Middle frontal gyrus (tissue), 1 donor: ENCODE data around the gene INSR.
"Not testable (repeated sequence)": the region's sequence is repeated elsewhere in the genome, so short reads cannot be mapped to it uniquely, and the experiment has no call there.

Experiments
- DNase-seq: peaks from one replicate; pipeline ENCODE4 v3.0.0-alpha.2; 2015; ENCODE audit warnings: low spot score; ENCODE audit errors: extremely low spot score

INSR gene

DNA sequence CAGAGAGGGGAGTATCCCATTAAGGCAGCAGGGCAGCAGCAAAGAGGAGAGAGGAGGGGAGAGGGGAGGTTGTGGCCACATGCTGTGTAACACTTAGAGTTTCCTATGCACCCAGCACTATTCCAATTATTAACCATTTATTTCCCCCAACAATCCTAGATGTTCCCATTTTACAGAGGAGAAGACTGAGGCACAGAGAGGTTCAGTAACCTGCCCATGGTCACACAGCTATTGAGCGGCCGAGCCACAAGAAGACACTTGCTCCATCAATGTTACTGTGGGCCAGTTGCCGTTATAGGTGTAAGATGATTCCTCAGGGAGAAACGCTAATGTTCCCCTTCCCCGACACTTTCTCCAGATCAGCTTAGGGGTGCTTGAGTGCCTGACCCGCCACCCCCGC is 69.2 kb downstream of the INSR start:
- DNase-seq, result no peak

DNA sequence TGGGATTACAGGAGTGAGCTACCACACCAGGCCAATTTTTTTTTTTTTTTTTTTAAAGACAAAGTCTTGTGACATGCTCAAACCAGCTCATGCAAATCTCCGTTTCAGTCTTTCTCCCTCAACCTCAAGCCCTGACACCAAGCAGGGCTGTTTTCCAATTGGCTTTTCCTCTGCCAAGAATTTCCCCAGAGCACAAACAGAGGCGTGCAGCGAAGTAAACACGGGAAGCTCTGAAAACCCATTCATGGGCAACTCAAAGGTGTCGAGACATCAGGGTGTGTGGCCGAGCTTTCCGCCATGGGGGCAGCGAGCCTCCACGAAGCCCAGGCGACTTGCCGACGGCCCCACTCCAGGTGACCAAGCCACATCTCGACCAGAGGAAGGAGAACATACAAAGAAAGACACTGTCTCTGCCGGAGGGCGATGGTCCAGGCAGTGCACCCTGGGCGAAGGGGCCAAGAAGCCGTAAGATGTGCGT is 70.0 kb downstream of the INSR start:
- DNase-seq, result peak; percentile 32

DNA sequence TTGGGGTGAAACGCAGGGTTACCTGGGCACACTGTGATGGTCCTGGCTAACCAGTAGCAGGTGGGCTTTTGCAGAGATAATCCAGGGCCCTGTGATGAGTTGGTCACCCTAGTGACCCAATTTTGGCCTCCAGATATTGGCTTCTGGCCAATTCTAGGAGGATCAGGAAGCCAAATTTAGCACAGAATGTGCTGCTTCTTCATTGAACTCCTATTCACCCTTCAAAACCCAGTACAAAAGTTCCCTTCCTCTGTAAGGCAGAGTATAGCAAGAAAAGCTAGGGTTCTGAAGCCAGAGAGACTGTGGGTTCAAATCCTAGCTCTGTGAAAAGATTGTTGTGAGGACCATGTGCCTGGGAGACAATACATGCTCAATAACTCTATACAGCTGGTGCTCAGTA is 70.8 kb downstream of the INSR start:
- no peak for DNase-seq

- DNase-seq, result no peak
These were observed 75.2 kb downstream of the INSR start for GRCh38 chr19:7219056-7219455.

DNA sequence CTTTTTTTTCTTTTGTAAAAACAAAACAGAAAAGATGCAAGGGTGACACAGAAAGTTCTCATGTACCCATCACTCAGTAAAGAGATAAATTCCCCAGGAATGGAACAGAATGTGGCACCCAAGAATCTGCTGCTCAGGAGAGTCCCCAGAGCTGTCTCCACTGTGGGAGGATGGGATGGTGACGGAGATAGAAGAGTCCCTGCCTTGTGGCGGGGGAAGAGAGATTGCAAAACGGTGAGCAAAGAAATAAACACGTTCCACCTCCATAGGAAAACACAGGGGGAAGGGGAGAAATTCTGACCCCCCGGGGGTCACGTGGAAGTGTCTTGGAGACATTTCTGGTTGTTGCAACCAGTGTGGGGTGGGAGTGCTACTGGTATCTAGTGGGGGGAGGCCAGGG is 76.4 kb downstream of the INSR start:
- no peak for DNase-seq

- DNase-seq, result no peak
These were observed 77.8 kb downstream of the INSR start for GRCh38 chr19:7216373-7216902.

DNA sequence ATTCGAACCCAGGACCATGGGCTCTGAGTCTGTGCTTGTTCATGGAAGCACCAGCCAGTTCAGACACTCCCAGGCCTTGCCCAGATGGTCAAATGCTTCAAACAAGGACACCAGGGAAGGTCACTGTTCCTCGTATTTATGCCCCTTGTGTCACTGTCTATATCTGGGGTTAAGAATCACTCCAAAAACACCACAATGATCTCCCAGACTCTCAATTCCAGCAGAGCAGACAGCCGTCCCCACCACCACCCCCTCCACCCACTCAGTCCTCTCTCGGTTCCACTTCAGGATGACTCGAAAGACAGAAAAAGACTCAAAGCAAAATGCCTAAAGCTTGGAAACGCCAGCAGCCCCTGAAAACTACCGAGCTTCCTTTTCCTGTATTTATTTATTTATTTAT is 79.0 kb downstream of the INSR start:
- DNase-seq, result no peak

DNA sequence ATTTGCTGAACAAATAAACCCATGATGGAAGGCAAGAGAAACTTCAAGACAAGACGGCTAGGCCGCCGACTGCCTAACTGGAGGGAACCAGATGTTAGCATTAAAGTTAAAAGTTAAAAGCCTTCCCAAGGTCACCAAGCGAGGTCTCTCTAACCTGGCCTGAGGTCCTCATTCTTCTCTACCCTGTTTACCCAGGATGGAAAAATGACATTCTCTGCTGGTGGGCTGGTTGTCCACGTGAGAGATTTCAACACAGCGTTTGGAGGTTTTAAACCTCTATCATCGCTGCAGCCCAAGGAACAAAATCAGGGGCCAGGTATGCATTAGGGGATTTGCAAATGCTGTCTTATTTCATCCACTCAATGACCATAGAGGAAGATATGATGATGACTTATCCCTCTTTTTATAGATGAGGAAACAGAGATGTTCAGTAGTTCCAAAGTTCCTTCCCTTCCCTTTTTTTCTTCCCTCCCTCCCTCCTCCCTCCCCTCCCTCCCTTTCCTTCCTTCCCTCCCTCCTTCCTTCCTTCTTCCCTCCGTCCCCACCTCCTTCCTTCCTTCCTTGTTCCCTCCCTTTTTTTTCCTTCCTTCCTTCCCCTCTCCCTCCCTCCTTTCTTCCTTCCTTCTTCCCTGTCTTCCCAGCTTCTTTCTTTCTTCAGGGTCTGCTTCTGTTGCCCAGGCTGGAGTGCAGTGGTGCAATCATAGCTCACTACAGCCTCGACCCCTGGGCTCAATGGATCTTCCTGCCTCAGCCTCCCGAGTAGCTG is 79.7 kb downstream of the INSR start:
- no peak for DNase-seq

DNA sequence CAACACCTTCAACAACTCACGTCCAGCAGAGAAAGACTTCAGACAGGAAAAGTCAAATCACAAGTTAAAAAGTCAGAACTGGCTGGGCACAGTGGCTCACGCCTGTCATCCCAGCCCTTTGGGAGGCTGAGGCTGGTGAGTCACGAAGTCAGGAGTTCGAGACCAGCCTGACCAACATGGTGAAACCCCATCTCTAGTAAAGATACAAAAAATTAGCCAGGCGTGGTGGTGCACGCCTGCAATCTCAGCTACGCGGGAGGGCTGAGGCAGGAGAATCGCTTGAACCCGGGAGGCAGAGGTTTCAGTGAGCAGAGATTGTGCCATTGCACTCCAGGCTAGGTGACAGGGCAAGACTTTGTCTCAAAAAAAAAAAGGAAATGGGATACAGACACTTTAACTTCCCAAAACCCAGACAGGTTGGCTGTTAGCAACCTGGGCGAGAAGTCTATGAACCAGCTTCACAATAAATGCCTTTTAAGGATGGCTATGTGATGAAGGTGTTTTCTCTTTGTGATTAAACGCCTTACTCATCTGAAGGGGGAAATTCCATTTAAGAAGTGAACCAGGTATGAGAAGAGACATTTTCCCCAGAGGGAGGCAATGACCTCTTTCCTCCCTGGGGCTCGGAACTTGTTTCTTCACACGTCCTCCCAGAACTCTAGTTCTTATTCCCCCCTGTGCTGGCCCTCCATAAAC is 80.4 kb downstream of the INSR start:
- no peak for DNase-seq

GRCh38 chr19:7211191-7211951 is 82.8 kb downstream of the INSR start:
- no peak for DNase-seq

DNA sequence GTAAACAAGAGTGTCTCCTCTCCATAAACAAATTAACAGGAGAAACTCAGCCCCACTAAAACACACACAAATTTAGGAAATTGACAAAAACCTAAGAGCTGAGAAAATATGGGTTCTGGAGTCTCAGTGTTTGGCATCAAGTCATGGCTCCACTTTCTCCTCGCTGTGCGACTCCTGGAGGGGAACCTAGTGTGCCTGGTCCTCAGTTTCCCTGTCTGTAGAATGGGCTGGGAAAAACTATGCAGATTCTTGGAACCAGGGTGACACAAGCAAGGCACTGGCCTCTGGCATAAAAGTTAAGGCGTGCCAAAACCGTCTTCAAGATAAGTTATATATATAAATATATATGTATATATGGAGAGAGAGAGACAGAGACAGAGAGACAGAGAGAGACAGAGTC is 83.9 kb downstream of the INSR start:
- no peak for DNase-seq

- not testable (repeated sequence) for DNase-seq
These were observed 84.5 kb downstream of the INSR start for GRCh38 chr19:7209597-7210325.

DNA sequence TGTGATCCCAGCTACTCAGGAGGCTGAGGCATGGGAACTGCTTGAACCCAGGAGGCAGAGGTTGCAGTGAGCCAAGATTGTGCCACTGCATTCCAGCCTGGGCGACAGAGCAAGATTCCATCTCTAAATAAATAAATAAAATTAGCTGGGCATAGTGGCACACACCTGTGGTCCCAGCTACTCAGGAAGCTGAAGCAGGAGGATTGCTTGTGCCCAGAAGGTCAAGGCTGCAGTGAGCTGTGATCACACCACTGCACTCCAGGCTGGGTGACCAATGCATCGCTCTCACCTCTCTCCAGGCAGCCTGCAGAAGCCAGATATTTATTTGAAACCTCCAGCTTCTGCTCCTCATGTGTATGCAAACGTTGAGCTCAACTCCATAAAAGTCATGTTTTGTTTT is 85.2 kb downstream of the INSR start:
- DNase-seq, result not testable (repeated sequence)

DNA sequence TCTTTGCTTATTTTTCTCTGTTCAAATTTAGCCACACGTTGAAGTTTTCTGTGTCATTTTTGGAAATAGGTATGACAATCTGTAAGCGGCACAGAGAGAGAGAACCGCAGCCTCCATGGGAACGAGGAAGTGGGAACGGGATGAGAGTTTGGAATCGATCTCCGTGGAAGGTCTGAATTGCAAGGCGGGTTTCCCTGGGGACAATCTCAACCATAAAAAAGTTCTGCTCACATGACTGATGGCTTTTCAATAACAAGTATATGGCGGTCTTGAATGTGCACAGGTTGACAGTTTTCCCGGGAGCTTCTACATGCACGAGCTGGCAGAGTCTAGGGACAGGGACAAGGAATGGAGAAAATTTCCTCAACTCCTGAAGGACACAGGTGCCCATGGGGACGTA is 90.9 kb downstream of the INSR start:
- DNase-seq, result no peak

GRCh38 chr19:7202888-7203287 is 91.3 kb downstream of the INSR start:
- no peak for DNase-seq

DNA sequence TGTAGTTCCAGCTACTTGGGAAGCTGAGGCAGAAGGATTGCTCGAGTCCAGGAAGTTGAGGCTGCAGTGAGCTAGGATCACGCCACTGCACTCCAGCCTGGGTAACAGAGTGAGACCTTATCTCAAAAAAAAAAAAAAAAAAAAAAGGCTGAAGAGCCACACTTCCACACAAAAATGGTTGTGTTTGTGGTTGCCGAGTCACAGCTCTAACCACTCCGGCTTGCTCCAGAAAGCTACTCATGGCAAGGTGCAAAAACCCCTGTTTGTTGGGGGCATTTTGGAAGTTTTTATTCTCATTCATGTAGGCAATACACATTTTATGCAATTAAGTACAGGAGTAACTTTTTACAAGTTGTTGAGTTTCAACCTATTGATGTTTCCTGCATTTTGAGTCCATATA is 93.5 kb downstream of the INSR start:
- DNase-seq, result no peak

DNA sequence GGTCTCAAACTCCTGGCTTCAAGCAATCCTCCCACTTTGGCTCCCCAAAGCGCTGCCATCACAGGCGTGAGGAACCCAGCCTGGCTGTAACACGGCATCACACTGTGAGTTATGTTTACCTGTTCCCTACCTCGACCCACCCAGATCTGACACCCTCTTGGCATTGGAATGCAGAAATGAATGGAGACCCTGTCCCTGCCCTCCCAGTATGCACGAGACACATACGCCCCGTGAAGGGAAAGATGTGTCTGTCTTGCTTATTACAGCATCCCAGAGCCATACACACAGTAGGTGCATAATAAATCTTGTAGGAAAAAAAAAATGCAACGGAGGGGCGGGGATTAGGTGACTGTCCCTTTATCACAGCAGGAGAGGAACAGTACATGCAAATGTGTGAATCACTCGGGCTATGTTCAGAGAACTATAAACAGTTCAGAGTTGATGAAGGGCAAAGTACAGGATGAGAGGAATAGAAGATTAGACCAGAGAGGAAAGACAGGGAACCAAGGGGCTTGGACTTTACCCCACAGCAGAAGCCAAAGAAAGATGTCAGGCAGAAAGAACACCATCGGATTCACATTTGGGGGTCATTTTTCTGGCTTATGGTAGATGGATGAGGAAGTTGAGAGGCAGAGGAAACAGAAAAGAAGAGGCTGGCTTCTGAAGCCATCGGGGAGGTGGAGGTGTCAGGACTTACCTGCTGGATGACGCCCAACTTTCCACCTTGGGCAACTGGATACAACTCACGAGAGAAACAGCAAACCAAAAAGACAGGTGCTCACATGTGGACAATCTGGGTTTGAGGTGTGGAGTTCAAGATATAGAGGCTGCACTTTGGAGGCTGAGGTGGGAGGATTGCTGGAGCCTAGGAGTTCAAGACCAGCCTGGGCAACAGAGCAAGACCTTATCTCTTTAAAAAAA is 94.3 kb downstream of the INSR start:
- DNase-seq, result no peak

DNA sequence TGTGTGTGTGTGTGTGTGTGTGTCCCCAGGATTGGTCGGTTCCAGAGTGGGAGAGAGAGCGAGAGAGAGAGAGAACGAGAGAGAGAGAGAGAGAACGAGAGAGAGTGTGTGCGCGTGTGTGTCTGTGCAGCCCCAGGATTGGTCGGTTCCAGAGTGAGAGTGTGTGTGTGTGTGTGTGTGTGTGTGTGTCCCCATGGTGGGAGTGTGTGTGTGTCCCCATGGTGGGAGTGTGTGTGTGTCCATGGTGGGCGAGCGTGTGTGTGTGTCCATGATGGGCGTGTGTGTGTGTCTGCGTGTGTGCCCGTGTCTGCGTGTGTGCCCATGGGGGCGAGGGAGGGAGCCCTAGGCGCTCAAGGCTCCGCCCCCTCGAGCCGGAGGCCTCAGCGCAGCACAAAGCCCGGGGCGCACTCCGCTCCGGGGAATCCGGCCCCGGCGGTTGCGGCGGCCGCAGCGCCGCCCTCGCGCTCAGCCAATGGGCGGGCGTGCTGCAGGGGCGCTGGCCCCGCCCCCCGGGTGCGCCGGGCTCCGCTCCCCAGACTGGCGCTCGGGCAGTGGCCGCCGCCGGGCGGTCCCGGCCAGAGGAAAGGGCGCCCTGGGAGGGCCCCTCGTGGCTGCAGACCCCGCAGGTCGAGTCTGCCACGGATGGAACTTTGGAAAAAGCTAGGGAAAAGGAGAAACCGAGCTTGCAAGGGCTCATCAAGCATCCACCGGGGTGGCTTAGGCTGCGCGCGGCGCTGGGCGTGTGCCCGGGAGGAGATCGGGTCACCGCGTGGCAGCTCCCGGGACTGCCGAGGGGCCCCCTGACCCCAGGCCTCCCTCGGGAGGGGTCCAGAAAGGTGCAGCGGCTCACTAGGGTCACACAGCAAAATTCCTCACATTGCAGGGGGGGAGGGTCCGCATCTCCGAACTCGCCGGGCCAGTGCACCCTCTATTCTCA is 96.2 kb downstream of the INSR start:
- peak; percentile 89 for DNase-seq
